ENCODE results near the gene LRRC8E. TPM values are rescaled to one million over a fixed set of nuclear protein-coding genes. Genes with fewer than 3 reads are reported as not detected.

The LRRC8E gene
- total and polyA plus RNA-seq, 3 experiments from 2014 or later, result not detected

- Mint-ChIP-seq H3K27me3 (peaks cover 14 to 28% of the 10 kb centered on the region in 2 donors), H3K9me3 (no peaks in the 10 kb centered on the region), H3K27ac (no peak overlapping the region), H3K4me1 (no peaks in the 10 kb centered on the region), H3K36me3 (no peaks in the 10 kb centered on the region), H3K4me3 (no peak overlapping the region)
- Histone ChIP-seq H3K9me3 (ENCODE audit: low read length) (no peaks in the 10 kb centered on the region), H3K27me3 (ENCODE audit: insufficient read depth, low read length, poor library complexity, severe bottlenecking) (peaks cover 3% of the 10 kb centered on the region), H3K36me3 (ENCODE audit: insufficient read depth, low read length) (no peaks in the 10 kb centered on the region), H3K27ac (ENCODE audit: low read depth, low read length) (no peak overlapping the region), H3K4me1 (ENCODE audit: insufficient read depth, low read length) (no peaks in the 10 kb centered on the region), H3K4me3 (ENCODE audit: low read length) (no peak overlapping the region)
- ChIA-PET POLR2A (no interaction called here), CTCF (no interaction called here)
- DNase-seq, result no peak
Observed at GRCh38 chr19:7895565-7895964, 7.3 kb downstream of the LRRC8E start.

- Histone ChIP-seq H3K27me3 (ENCODE audit: insufficient read depth, low read length, poor library complexity, severe bottlenecking) (peaks cover 3% of the 10 kb centered on the region), H3K9me3 (ENCODE audit: low read length) (no peaks in the 10 kb centered on the region), H3K36me3 (ENCODE audit: insufficient read depth, low read length) (no peaks in the 10 kb centered on the region), H3K4me3 (ENCODE audit: low read length) (no peak overlapping the region), H3K4me1 (ENCODE audit: insufficient read depth, low read length) (no peaks in the 10 kb centered on the region), H3K27ac (ENCODE audit: low read depth, low read length) (no peak overlapping the region)
- POLR2A ChIA-PET, result no interaction called here
- CTCF ChIA-PET, result interaction anchor here (1.3 kb wide), 1 partner anchor 28 kb away, joined by 4 read pairs; no protein-coding TSS in a partner anchor
- Mint-ChIP-seq H3K4me1 (no peaks in the 10 kb centered on the region), H3K36me3 (no peaks in the 10 kb centered on the region), H3K9me3 (no peaks in the 10 kb centered on the region), H3K27me3 (peaks cover 14 to 22% of the 10 kb centered on the region in 2 donors), H3K27ac (no peak overlapping the region), H3K4me3 (no peak overlapping the region)
- no peak for DNase-seq
Observed at GRCh38 chr19:7897292-7897691, 9.0 kb downstream of the LRRC8E start.

- peaks cover 18 to 20% of the 10 kb centered on the region in 2 donors for H3K27me3 Mint-ChIP-seq
- Histone ChIP-seq H3K4me1 (ENCODE audit: insufficient read depth, low read length) (peaks cover 7% of the 10 kb centered on the region), H3K4me3 (ENCODE audit: low read length) (no peak overlapping the region), H3K9me3 (ENCODE audit: low read length) (no peaks in the 10 kb centered on the region), H3K36me3 (ENCODE audit: insufficient read depth, low read length) (no peaks in the 10 kb centered on the region), H3K27ac (ENCODE audit: low read depth, low read length) (no peak overlapping the region), H3K27me3 (ENCODE audit: insufficient read depth, low read length, poor library complexity, severe bottlenecking) (peaks cover 3% of the 10 kb centered on the region)
- H3K36me3 Mint-ChIP-seq, result peaks cover 0 to 4% (median 0%) of the 10 kb centered on the region in 3 donors
- no peak for DNase-seq
- no peak overlapping the region for H3K4me3 Mint-ChIP-seq
- ChIA-PET CTCF (no interaction called here), POLR2A (no interaction called here)
- H3K9me3 Mint-ChIP-seq, result peaks cover 0 to 3% (median 2%) of the 10 kb centered on the region in 5 donors
- peak overlapping the region in 1 of 8 donors; percentile 23 for H3K27ac Mint-ChIP-seq
- H3K4me1 Mint-ChIP-seq, result peaks cover 8 to 12% (median 11%) of the 10 kb centered on the region in 3 donors
Observed at GRCh38 chr19:7898967-7899366, 10.7 kb downstream of the LRRC8E start.

- DNase-seq, result no peak
- ChIA-PET POLR2A (interaction anchor here (0.5 kb wide), 1 partner anchor 829 kb away, joined by 3 read pairs; no protein-coding TSS in a partner anchor), CTCF (interaction anchor here (1.2 to 3.4 kb wide), 3 partner anchors 18 to 44 kb away, joined by 3 to 17 read pairs (median 4); no protein-coding TSS in a partner anchor)
- Mint-ChIP-seq H3K4me3 (no peak overlapping the region), H3K27me3 (peaks cover 11 to 20% of the 10 kb centered on the region in 2 donors), H3K36me3 (peaks cover 0 to 10% (median 0%) of the 10 kb centered on the region in 3 donors), H3K9me3 (peaks cover 0 to 3% (median 2%) of the 10 kb centered on the region in 5 donors), H3K27ac (peak overlapping the region in 1 of 8 donors; percentile 23), H3K4me1 (peaks cover 15 to 19% (median 18%) of the 10 kb centered on the region in 3 donors)
- Histone ChIP-seq H3K27me3 (ENCODE audit: insufficient read depth, low read length, poor library complexity, severe bottlenecking) (no peaks in the 10 kb centered on the region), H3K9me3 (ENCODE audit: low read length) (no peaks in the 10 kb centered on the region), H3K4me1 (ENCODE audit: insufficient read depth, low read length) (peaks cover 13% of the 10 kb centered on the region), H3K27ac (ENCODE audit: low read depth, low read length) (no peak overlapping the region), H3K36me3 (ENCODE audit: insufficient read depth, low read length) (no peaks in the 10 kb centered on the region), H3K4me3 (ENCODE audit: low read length) (no peak overlapping the region)
Observed at GRCh38 chr19:7899751-7900378, 11.6 kb downstream of the LRRC8E start.

- POLR2A ChIA-PET, result interaction anchor here (0.5 kb wide), 1 partner anchor 829 kb away, joined by 3 read pairs; no protein-coding TSS in a partner anchor
- DNase-seq, result no peak
- no peak overlapping the region for H3K27ac ChIP-seq (ENCODE audit: low read depth, low read length)
Observed at GRCh38 chr19:7900401-7900870, 12.1 kb downstream of the LRRC8E start.

GRCh38 chr19:7900931-7901330, 12.6 kb downstream of the LRRC8E start:
- peaks cover 24% of the 10 kb centered on the region for H3K4me1 ChIP-seq (ENCODE audit: insufficient read depth, low read length)
- H3K27ac Mint-ChIP-seq, result peak overlapping the region in 1 of 8 donors; percentile 96

More at GRCh38 chr19:7900401-7900870, 12.1 kb downstream of the LRRC8E start:
- Mint-ChIP-seq H3K36me3 (peaks cover 0 to 13% (median 0%) of the 10 kb centered on the region in 3 donors), H3K27me3 (peaks cover 6 to 20% of the 10 kb centered on the region in 2 donors), H3K4me1 (peaks cover 19 to 25% (median 23%) of the 10 kb centered on the region in 3 donors), H3K27ac (no peak overlapping the region), H3K4me3 (no peak overlapping the region), H3K9me3 (peaks cover 0 to 3% (median 2%) of the 10 kb centered on the region in 5 donors)
- Histone ChIP-seq H3K4me1 (ENCODE audit: insufficient read depth, low read length) (peaks cover 19% of the 10 kb centered on the region), H3K9me3 (ENCODE audit: low read length) (no peaks in the 10 kb centered on the region), H3K4me3 (ENCODE audit: low read length) (no peak overlapping the region), H3K36me3 (ENCODE audit: insufficient read depth, low read length) (no peaks in the 10 kb centered on the region), H3K27me3 (ENCODE audit: insufficient read depth, low read length, poor library complexity, severe bottlenecking) (no peaks in the 10 kb centered on the region)
- CTCF ChIA-PET, result interaction anchor here (1.2 to 3.4 kb wide), 3 partner anchors 18 to 44 kb away, joined by 3 to 17 read pairs (median 4); no protein-coding TSS in a partner anchor

GRCh38 chr19:7901337-7901736, 13.0 kb downstream of the LRRC8E start:
- peaks cover 22 to 33% (median 28%) of the 10 kb centered on the region in 3 donors for H3K4me1 Mint-ChIP-seq
- no peak for DNase-seq
- Histone ChIP-seq H3K4me1 (ENCODE audit: insufficient read depth, low read length) (peaks cover 28% of the 10 kb centered on the region), H3K27me3 (ENCODE audit: insufficient read depth, low read length, poor library complexity, severe bottlenecking) (no peaks in the 10 kb centered on the region), H3K4me3 (ENCODE audit: low read length) (no peak overlapping the region), H3K27ac (ENCODE audit: low read depth, low read length) (no peak overlapping the region), H3K9me3 (ENCODE audit: low read length) (no peaks in the 10 kb centered on the region), H3K36me3 (ENCODE audit: insufficient read depth, low read length) (no peaks in the 10 kb centered on the region)
- H3K36me3 Mint-ChIP-seq, result peaks cover 0 to 20% (median 0%) of the 10 kb centered on the region in 3 donors
- peak overlapping the region in 1 of 8 donors; percentile 96 for H3K27ac Mint-ChIP-seq
- peaks cover 4 to 18% of the 10 kb centered on the region in 2 donors for H3K27me3 Mint-ChIP-seq
- peaks cover 0 to 3% (median 2%) of the 10 kb centered on the region in 5 donors for H3K9me3 Mint-ChIP-seq
- H3K4me3 Mint-ChIP-seq, result peak overlapping the region in 3 of 7 donors; percentile 31 to 86 (median 74)
- POLR2A ChIA-PET, result no interaction called here
- CTCF ChIA-PET, result interaction anchor here (1.3 to 3.4 kb wide), 5 partner anchors 17 to 42 kb away, joined by 3 to 17 read pairs (median 5); partner anchors contain the start of genes SNAPC2 and TIMM44

More at GRCh38 chr19:7900931-7901330, 12.6 kb downstream of the LRRC8E start:
- no peaks in the 10 kb centered on the region for H3K9me3 ChIP-seq (ENCODE audit: low read length)
- peaks cover 4 to 18% of the 10 kb centered on the region in 2 donors for H3K27me3 Mint-ChIP-seq
- no peak overlapping the region for H3K4me3 Mint-ChIP-seq
- POLR2A ChIA-PET, result no interaction called here
- H3K4me3 ChIP-seq (ENCODE audit: low read length), result no peak overlapping the region
- peaks cover 22 to 30% (median 28%) of the 10 kb centered on the region in 3 donors for H3K4me1 Mint-ChIP-seq
- peaks cover 0 to 3% (median 2%) of the 10 kb centered on the region in 5 donors for H3K9me3 Mint-ChIP-seq
- no peak for DNase-seq
- H3K36me3 Mint-ChIP-seq, result peaks cover 0 to 17% (median 0%) of the 10 kb centered on the region in 3 donors
- H3K36me3 ChIP-seq (ENCODE audit: insufficient read depth, low read length), result no peaks in the 10 kb centered on the region
- H3K27ac ChIP-seq (ENCODE audit: low read depth, low read length), result no peak overlapping the region
- CTCF ChIA-PET, result interaction anchor here (1.2 to 3.4 kb wide), 3 partner anchors 17 to 43 kb away, joined by 3 to 17 read pairs (median 4); no protein-coding TSS in a partner anchor
- H3K27me3 ChIP-seq (ENCODE audit: insufficient read depth, low read length, poor library complexity, severe bottlenecking), result no peaks in the 10 kb centered on the region
